H1 (cell line): ENCODE results near the gene MICU1. TPM values are rescaled to one million over a fixed set of nuclear protein-coding genes. Genes with fewer than 3 reads are reported as not detected.

Source experiments
- CTCF ChIA-PET: fragments of 300-600 bp; sonication (Branson Sonifier 250); formaldehyde crosslinking; loops from one replicate; lab custom pipeline; 2021; ENCODE audit not compliant: partially characterized antibody; lab: Charles Lee
- POLR2A ChIA-PET: fragments of 300-600 bp; sonication (Branson Sonifier 250); formaldehyde crosslinking; loops from one replicate; lab custom pipeline; 2021; ENCODE audit warnings: inconsistent platforms; ENCODE audit not compliant: partially characterized antibody; lab: Charles Lee
- DNase-seq, 2 experiments: peaks; one replicate each; pipeline versions ENCODE4 v3.0.0 to v3.0.0-alpha.2; 2010 to 2022; ENCODE audit warnings: low spot score in 2 of 2, low read depth in 1 of 2, mixed read lengths in 1 of 2
- FAIRE-seq: peaks from 2 replicates; lab custom pipeline; 2011; peaks lifted over from hg19 to GRCh38; lab: Jason Lieb, UNC
- H2AFZ ChIP-seq: 2 replicates; pipeline ENCODE4 v1.8.1; 2012; ENCODE audit warnings: low read length, inconsistent platforms
- H2AK5ac ChIP-seq: 2 replicates; pipeline ENCODE4 v1.6.1; 2013; ENCODE audit warnings: low read depth, low read length
- H2BK120ac ChIP-seq: replicated peaks from 2 replicates; pipeline ENCODE3; 2013; ENCODE audit warnings: low read depth, low read length, inconsistent platforms
- H2BK12ac ChIP-seq: 2 replicates; pipeline ENCODE4 v1.6.1; 2013; ENCODE audit warnings: low read depth, low read length
- H2BK15ac ChIP-seq: 2 replicates; pipeline ENCODE4 v1.6.1; 2013; ENCODE audit warnings: low read length
- H2BK20ac ChIP-seq: 2 replicates; pipeline ENCODE4 v1.6.1; 2013; ENCODE audit warnings: low read length
- H2BK5ac ChIP-seq: 2 replicates; pipeline ENCODE4 v1.6.1; 2013; ENCODE audit warnings: low read depth, low read length
- H3K14ac ChIP-seq: 2 replicates; pipeline ENCODE4 v1.6.1; 2013; ENCODE audit warnings: inconsistent platforms; ENCODE audit not compliant: insufficient read length
- H3K18ac ChIP-seq: 2 replicates; pipeline ENCODE4 v1.6.1; 2013; ENCODE audit warnings: low read length; ENCODE audit errors: extremely low read depth
- H3K23ac ChIP-seq: 2 replicates; pipeline ENCODE4 v1.6.1; 2013; ENCODE audit warnings: inconsistent platforms; ENCODE audit not compliant: insufficient read length
- H3K23me2 ChIP-seq: 2 replicates; pipeline ENCODE4 v1.6.1; 2013; ENCODE audit warnings: low read depth, low read length
- H3K27ac ChIP-seq: 2 replicates; pipeline ENCODE4 v1.6.1; 2011; ENCODE audit warnings: low read depth, low read length, inconsistent platforms
- H3K27me3 ChIP-seq, 4 experiments: replicated peaks in 1 of 4; 1 replicate in 1 of 4; 2 replicates in 3 of 4; pipeline versions ENCODE4 v1.6.1 to v1.8.1; 2011 to 2013; ENCODE audit warnings: low read length in 3 of 4, mild to moderate bottlenecking in 3 of 4, inconsistent platforms in 2 of 4, mixed read lengths in 2 of 4, moderate library complexity in 1 of 4; ENCODE audit not compliant: control insufficient read depth in 3 of 4, insufficient read depth in 3 of 4; ENCODE audit errors: extremely low read depth in 1 of 4
- H3K36me3 ChIP-seq, 4 experiments: 2 replicates each; pipeline versions ENCODE4 v1.6.1 to v1.8.1; 2011 to 2013; ENCODE audit warnings: mild to moderate bottlenecking in 4 of 4, low read length in 3 of 4, moderate library complexity in 2 of 4, control low read depth in 1 of 4, inconsistent platforms in 1 of 4; ENCODE audit not compliant: insufficient read depth in 4 of 4, control insufficient read depth in 2 of 4
- H3K4ac ChIP-seq: replicated peaks from 2 replicates; pipeline ENCODE3; 2013; ENCODE audit warnings: low read length, low read depth, mixed read lengths, inconsistent platforms; ENCODE audit not compliant: insufficient read length
- H3K4me1 ChIP-seq, 4 experiments: replicated peaks in 1 of 4; 1 replicate in 1 of 4; 2 replicates in 3 of 4; pipeline versions ENCODE4 v1.6.1 to v1.8.1; 2011 to 2013; ENCODE audit warnings: low read length in 3 of 4, inconsistent platforms in 2 of 4, mixed read lengths in 1 of 4; ENCODE audit not compliant: insufficient read depth in 4 of 4, control insufficient read depth in 3 of 4
- H3K4me2 ChIP-seq, 2 experiments: 2 replicates each; pipeline versions ENCODE4 v1.6.1 to v1.8.1; 2011 to 2013; ENCODE audit warnings: low read depth in 2 of 2, low read length in 2 of 2, control low read depth in 1 of 2, inconsistent platforms in 1 of 2, mild to moderate bottlenecking in 1 of 2; ENCODE audit not compliant: insufficient read depth in 1 of 2
- H3K4me3 ChIP-seq, 4 experiments: fragments of 200-600, 300-600 bp in 1 of 4; sonication (generic), shearing (Covaris generic), sonication (Bioruptor Twin) in 1 of 4; 2 replicates each; pipeline versions ENCODE4 v1.5.1 to v1.8.1; 2011 to 2016; ENCODE audit warnings: low read length in 4 of 4, low read depth in 3 of 4, control low read depth in 2 of 4, inconsistent platforms in 2 of 4, mild to moderate bottlenecking in 2 of 4, mixed read lengths in 1 of 4, moderate library complexity in 1 of 4; ENCODE audit not compliant: insufficient read depth in 2 of 4; ENCODE audit errors: extremely low read depth in 1 of 4
- H3K56ac ChIP-seq: replicated peaks from 2 replicates; pipeline ENCODE3; 2013; ENCODE audit warnings: low read depth, mild to moderate bottlenecking, mixed read lengths, low read length, inconsistent platforms; ENCODE audit not compliant: insufficient read length
- H3K79me1 ChIP-seq: 2 replicates; pipeline ENCODE4 v1.6.1; 2013; ENCODE audit warnings: low read depth, low read length, control low read depth
- H3K79me2 ChIP-seq, 2 experiments: 2 replicates each; pipeline versions ENCODE4 v1.6.1 to v1.8.1; 2012 to 2013; ENCODE audit warnings: low read length in 2 of 2, mild to moderate bottlenecking in 2 of 2, inconsistent platforms in 1 of 2; ENCODE audit not compliant: insufficient read depth in 2 of 2, control insufficient read depth in 1 of 2
- H3K9ac ChIP-seq, 4 experiments: replicated peaks in 1 of 4; 1 replicate in 1 of 4; 2 replicates in 3 of 4; pipeline versions ENCODE4 v1.6.1 to v1.8.1; 2011 to 2013; ENCODE audit warnings: low read depth in 3 of 4, low read length in 3 of 4, control low read depth in 2 of 4, mild to moderate bottlenecking in 2 of 4, moderate library complexity in 2 of 4, inconsistent platforms in 1 of 4; ENCODE audit errors: extremely low read depth in 1 of 4
- H3K9me3 ChIP-seq, 2 experiments: 2 replicates each; pipeline versions ENCODE4 v1.6.1 to v1.8.1; 2012 to 2013; ENCODE audit warnings: mild to moderate bottlenecking in 2 of 2, moderate library complexity in 2 of 2, control low read depth in 1 of 2, inconsistent platforms in 1 of 2, low read depth in 1 of 2, low read length in 1 of 2, mixed read lengths in 1 of 2; ENCODE audit not compliant: insufficient read depth in 2 of 2
- H4K20me1 ChIP-seq, 2 experiments: replicated peaks in 1 of 2; 2 replicates each; pipeline versions ENCODE3 to v1.8.1; 2011 to 2013; ENCODE audit warnings: inconsistent platforms in 2 of 2, low read length in 2 of 2, mild to moderate bottlenecking in 1 of 2; ENCODE audit not compliant: insufficient read depth in 2 of 2, control insufficient read depth in 1 of 2
- H4K5ac ChIP-seq: 2 replicates; pipeline ENCODE4 v1.6.1; 2013; ENCODE audit warnings: low read length, low read depth, mixed read lengths, inconsistent platforms; ENCODE audit not compliant: insufficient read length
- H4K8ac ChIP-seq: 2 replicates; pipeline ENCODE4 v1.8.0; 2013; ENCODE audit warnings: mild to moderate bottlenecking, moderate library complexity, low read length, inconsistent platforms; ENCODE audit not compliant: insufficient read depth; ENCODE audit errors: extremely low read depth
- H4K91ac ChIP-seq: replicated peaks from 2 replicates; pipeline ENCODE3; 2013; ENCODE audit warnings: low read length, mixed read lengths, inconsistent platforms; ENCODE audit not compliant: insufficient read length
- WGBS, 2 experiments: shearing (Covaris generic) in 1 of 2; methylation state at CpG; one replicate each; pipeline versions ENCODE4 v1.1.6 to v1.1.7; 2013 to 2015; ENCODE audit warnings: low lambda C conversion rate in 2 of 2, mixed read lengths in 2 of 2, inconsistent platforms in 1 of 2, low coverage in 1 of 2, missing lambda C conversion rate in 1 of 2; ENCODE audit not compliant: insufficient replicate concordance in 2 of 2, insufficient coverage in 1 of 2, insufficient read length in 1 of 2; ENCODE audit errors: extremely low coverage in 1 of 2, missing lambda C conversion rate in 1 of 2; 5-methylcytosine and 5-hydroxymethylcytosine counted together
- polyA plus RNA-seq, 7 experiments: library from polyadenylated mRNA; depleted of rRNA in 3 of 7; stranded (reverse) in 5 of 7; unstranded in 2 of 7; fragments of >200 nt in 5 of 7; fragments of 200-250 nt in 2 of 7; gene quantifications; 1 replicate in 5 of 7; 2 replicates in 1 of 7; 4 replicates in 1 of 7; pipeline versions ENCODE4 v1.2.1 to v1.2.3, GENCODE V29; 2011 to 2013; ENCODE audit warnings: missing spikeins in 2 of 7, mixed read lengths in 2 of 7
- total RNA-seq: library from RNA; stranded (reverse); fragmentation: NEBNext Ultra II Directional; extraction: Animal tissue kit (Norgen Biotek cat#: 25700); gene quantifications from 2 replicates; pipeline ENCODE4 v1.2.1, GENCODE V29; 2021

MICU1 gene
- total and polyA plus RNA-seq, 2 of the 8 experiments (the other 6 are each of a cell fraction or from before 2014, with no cell fraction given), result 18.0 to 36.7 TPM

DNA sequence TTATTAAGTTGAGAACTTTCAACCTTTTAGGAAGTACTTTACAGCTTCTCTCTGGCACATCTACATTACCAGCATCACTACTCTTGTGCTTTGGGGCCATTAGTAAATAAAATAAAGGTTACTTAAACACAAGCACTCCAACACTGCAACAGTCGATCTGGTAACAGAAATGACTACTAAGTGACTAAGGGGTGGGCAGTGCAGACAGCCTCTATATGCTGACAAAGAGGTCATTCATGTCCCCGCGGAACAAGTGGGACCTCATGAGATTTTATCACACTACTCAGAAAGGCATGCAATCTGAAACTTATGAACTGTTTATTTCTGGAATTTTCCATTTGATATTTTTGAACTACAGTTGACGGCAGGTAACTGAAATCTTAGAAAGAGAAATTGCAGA, 159.9 kb downstream of the MICU1 start:
- Histone ChIP-seq H3K4me1 (no peaks in the 10 kb centered on the region), H3K4me3 (no peak overlapping the region), H4K8ac (no peak overlapping the region), H2BK5ac (no peak overlapping the region), H3K56ac (no peak overlapping the region), H2BK20ac (no peak overlapping the region), H3K36me3 (no peaks in the 10 kb centered on the region), H4K91ac (no peak overlapping the region), H3K27me3 (no peaks in the 10 kb centered on the region), H3K18ac (no peak overlapping the region), H4K20me1 (peaks cover 0 to 1% of the 10 kb centered on the region in 2 experiments), H2AK5ac (no peak overlapping the region), H3K9me3 (no peaks in the 10 kb centered on the region), H3K4ac (no peak overlapping the region), H3K14ac (no peak overlapping the region), H2AFZ (no peak overlapping the region), H3K27ac (no peak overlapping the region), H3K23me2 (no peaks in the 10 kb centered on the region), H3K79me1 (no peaks in the 10 kb centered on the region), H3K4me2 (no peak overlapping the region), H2BK12ac (no peak overlapping the region), H4K5ac (no peak overlapping the region), H3K9ac (no peak overlapping the region), H2BK120ac (no peak overlapping the region), H3K23ac (no peak overlapping the region), H2BK15ac (no peak overlapping the region), H3K79me2 (no peaks in the 10 kb centered on the region)
- DNase-seq, result no peak
- POLR2A ChIA-PET, result no interaction called here
- CTCF ChIA-PET, result interaction anchor here (1.0 kb wide), 1 partner anchor 12 kb away, joined by 3 read pairs; no protein-coding TSS in a partner anchor
- FAIRE-seq, result no peak
- WGBS, 2 experiments, result 92% methylated on average over 4 of the region's 4 CpGs; no CpG with 5 or more reads in 1 of the 2 experiments
